CD4-positive, CD25-positive, alpha-beta regulatory T cell (primary cell): ENCODE results near the gene ACTG1. TPM values are rescaled to one million over a fixed set of nuclear protein-coding genes. Genes with fewer than 3 reads are reported as not detected.

Experiments
- ATAC-seq, 2 donors: fragments of 150-1000 bp; cut with Tn5 transposase; one replicate each; pipeline ENCODE4 v1.10.0; 2021; ENCODE audit warnings: low read depth in 2 of 2, moderate number of reproducible peaks in 2 of 2, moderate library complexity in 1 of 2
- DNase-seq, 3 donors: peaks; one replicate each; pipeline versions ENCODE4 v3.0.0 to v3.0.0-alpha.2; 2012 to 2022; ENCODE audit warnings: mixed read lengths in 1 of 3
- H3K27ac ChIP-seq: one replicate; pipeline ENCODE4 v1.7.0; 2013; ENCODE audit warnings: mild to moderate bottlenecking, low read length; ENCODE audit not compliant: insufficient read depth, poor library complexity, severe bottlenecking
- H3K27me3 ChIP-seq: one replicate; pipeline ENCODE4 v1.7.0; 2013; ENCODE audit warnings: low read length; ENCODE audit not compliant: control insufficient read depth, insufficient read depth
- H3K36me3 ChIP-seq: one replicate; pipeline ENCODE4 v1.7.0; 2013; ENCODE audit warnings: mild to moderate bottlenecking, low read length, moderate library complexity; ENCODE audit not compliant: control insufficient read depth, insufficient read depth
- H3K4me1 ChIP-seq: 2 replicates; pipeline ENCODE4 v1.7.0; 2013; ENCODE audit warnings: mild to moderate bottlenecking, low read length; ENCODE audit not compliant: insufficient read depth, control insufficient read depth, poor library complexity, severe bottlenecking
- H3K4me3 ChIP-seq: one replicate; pipeline ENCODE4 v1.7.0; 2013; ENCODE audit warnings: low read depth, mild to moderate bottlenecking, low read length, moderate library complexity
- H3K9me3 ChIP-seq, 2 experiments: 1 replicate in 1 of 2; 2 replicates in 1 of 2; pipeline ENCODE4 v1.7.0; 2013; ENCODE audit warnings: low read length in 2 of 2, mild to moderate bottlenecking in 1 of 2, moderate library complexity in 1 of 2; ENCODE audit not compliant: control insufficient read depth in 2 of 2
- H3K27ac Mint-ChIP-seq, 3 donors: one replicate each; pipeline ENCODE4 v1.8.0; 2020 to 2022; ENCODE audit warnings: mild to moderate bottlenecking in 3 of 3, mixed read lengths in 3 of 3, moderate library complexity in 2 of 3
- H3K27me3 Mint-ChIP-seq: one replicate; pipeline ENCODE4 v1.8.0; 2022; ENCODE audit warnings: mild to moderate bottlenecking, mixed read lengths
- H3K36me3 Mint-ChIP-seq: one replicate; pipeline ENCODE4 v1.8.0; 2020; ENCODE audit warnings: mixed read lengths
- H3K4me1 Mint-ChIP-seq, 4 donors: one replicate each; pipeline ENCODE4 v1.8.0; 2020 to 2022; ENCODE audit warnings: mixed read lengths in 4 of 4, mild to moderate bottlenecking in 1 of 4
- H3K4me3 Mint-ChIP-seq, 4 donors: one replicate each; pipeline ENCODE4 v1.8.0; 2020 to 2022; ENCODE audit warnings: mild to moderate bottlenecking in 4 of 4, mixed read lengths in 4 of 4, moderate library complexity in 3 of 4
- H3K9me3 Mint-ChIP-seq, 7 donors: one replicate each; pipeline ENCODE4 v1.8.0; 2020 to 2022; ENCODE audit warnings: mixed read lengths in 7 of 7, mild to moderate bottlenecking in 3 of 7, moderate library complexity in 2 of 7
- polyA plus RNA-seq, 4 donors: library from polyadenylated mRNA; unstranded; fragments of 300-500 nt; fragmentation: Illumina TruSeq; gene quantifications; one replicate each; pipeline ENCODE4 v1.2.3, GENCODE V29; 2021
- total RNA-seq: library from RNA; stranded (reverse); gene quantifications from one replicate; pipeline ENCODE4 v1.2.3, GENCODE V29; 2022

Gene ACTG1
- total and polyA plus RNA-seq, 5 donors from 2014 or later: 1,684 to 2,724 (median 2,347) TPM

- Mint-ChIP-seq H3K4me3 (peak overlapping the region in 3 of 4 donors; percentile 53 to 88 (median 60)), H3K27ac (no peak overlapping the region), H3K4me1 (peaks cover 0 to 27% (median 10%) of the 10 kb centered on the region in 4 donors), H3K27me3 (peaks cover 14% of the 10 kb centered on the region), H3K9me3 (no peaks in the 10 kb centered on the region), H3K36me3 (no peaks in the 10 kb centered on the region)
- Histone ChIP-seq H3K27ac (no peak overlapping the region), H3K27me3 (no peaks in the 10 kb centered on the region), H3K4me1 (peaks cover 44% of the 10 kb centered on the region), H3K36me3 (no peaks in the 10 kb centered on the region), H3K9me3 (no peaks in the 10 kb centered on the region), H3K4me3 (no peak overlapping the region)
- ATAC-seq (no peak), DNase-seq (no peak)
Measured at GRCh38 chr17:81520021-81520901, 7.7 kb upstream of the ACTG1 start.

DNA sequence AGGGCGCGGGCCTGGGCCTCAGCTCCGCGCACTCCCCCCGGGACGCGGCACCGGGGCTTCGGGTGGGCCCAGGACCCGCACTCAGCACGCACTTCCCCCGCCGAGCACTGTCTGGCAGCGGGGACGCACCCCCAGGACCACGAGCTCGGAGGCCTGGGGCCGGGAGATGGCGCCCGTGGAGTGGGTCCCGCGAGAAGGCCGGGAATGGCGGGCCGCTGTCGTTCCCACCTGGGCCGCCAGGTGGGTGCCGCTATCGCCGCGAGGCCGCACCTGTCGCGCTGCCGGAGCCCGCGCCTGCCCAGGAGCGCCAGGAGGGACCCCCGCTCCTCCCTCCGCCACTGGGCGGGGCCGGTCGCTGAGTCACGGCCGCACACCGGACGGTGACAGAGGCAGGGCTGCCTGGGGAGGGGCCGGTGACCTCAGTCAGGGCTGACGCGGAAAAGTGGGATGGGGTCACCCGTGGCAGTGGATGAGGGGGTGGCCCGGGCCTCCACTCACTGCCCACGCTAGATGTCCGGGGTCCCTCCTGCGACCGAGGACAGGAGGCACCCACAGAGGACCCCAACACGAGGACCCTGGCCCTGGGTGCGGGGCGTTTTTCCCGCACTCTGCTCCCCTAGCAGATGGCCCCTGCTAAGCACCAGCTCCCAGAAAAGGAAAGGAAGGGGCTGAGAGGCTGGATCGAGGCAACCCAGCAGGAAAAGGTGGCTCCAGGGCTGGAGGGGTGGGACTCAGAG is 6.9 kb upstream of the ACTG1 start:
- Histone ChIP-seq H3K9me3 (no peaks in the 10 kb centered on the region), H3K27ac (no peak overlapping the region), H3K4me3 (no peak overlapping the region), H3K36me3 (no peaks in the 10 kb centered on the region), H3K4me1 (peaks cover 47% of the 10 kb centered on the region), H3K27me3 (no peaks in the 10 kb centered on the region)
- DNase-seq: peak; percentile 61 to 71 (median 70)
- H3K36me3 Mint-ChIP-seq: no peaks in the 10 kb centered on the region
- H3K27ac Mint-ChIP-seq: no peak overlapping the region
- no peaks in the 10 kb centered on the region for H3K9me3 Mint-ChIP-seq
- no peak overlapping the region for H3K4me3 Mint-ChIP-seq
- ATAC-seq: peak; percentile 44 to 57
- H3K4me1 Mint-ChIP-seq: peaks cover 0 to 30% (median 10%) of the 10 kb centered on the region in 4 donors
- peaks cover 9% of the 10 kb centered on the region for H3K27me3 Mint-ChIP-seq

DNA sequence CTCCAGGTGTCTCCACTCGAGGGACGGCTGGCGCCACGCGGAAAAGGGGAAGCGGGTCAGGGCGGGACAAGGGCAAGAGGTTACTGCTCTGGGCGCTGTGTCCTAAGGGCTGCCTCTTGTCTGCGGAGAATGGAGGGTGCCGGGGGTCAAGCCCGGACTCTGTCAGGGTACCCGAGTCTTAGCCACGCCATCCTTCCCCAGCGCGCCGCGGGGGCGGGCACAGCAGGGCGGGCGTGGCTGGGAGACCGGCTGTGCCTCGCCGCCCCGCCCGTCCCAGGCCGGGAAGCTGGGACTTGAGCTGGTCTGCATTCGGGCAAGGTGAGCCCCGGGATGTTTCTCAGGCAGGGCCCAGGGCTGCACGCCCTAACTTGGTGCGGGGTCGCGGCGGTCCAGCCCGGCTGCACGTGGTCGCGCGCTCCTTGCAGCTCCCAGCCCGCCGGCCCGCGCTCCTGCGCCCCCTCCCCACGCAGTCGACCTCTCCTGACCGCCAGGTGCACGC is 6.2 kb upstream of the ACTG1 start:
- Histone ChIP-seq H3K4me3 (no peak overlapping the region), H3K9me3 (no peaks in the 10 kb centered on the region), H3K4me1 (peaks cover 49% of the 10 kb centered on the region), H3K27me3 (no peaks in the 10 kb centered on the region), H3K36me3 (no peaks in the 10 kb centered on the region), H3K27ac (no peak overlapping the region)
- H3K36me3 Mint-ChIP-seq: no peaks in the 10 kb centered on the region
- peak overlapping the region in 3 of 4 donors; percentile 70 to 90 (median 88) for H3K4me3 Mint-ChIP-seq
- peaks cover 9% of the 10 kb centered on the region for H3K27me3 Mint-ChIP-seq
- no peaks in the 10 kb centered on the region for H3K9me3 Mint-ChIP-seq
- no peak overlapping the region for H3K27ac Mint-ChIP-seq
- H3K4me1 Mint-ChIP-seq: peaks cover 0 to 30% (median 10%) of the 10 kb centered on the region in 4 donors
- DNase-seq: no peak
- no peak for ATAC-seq

DNA sequence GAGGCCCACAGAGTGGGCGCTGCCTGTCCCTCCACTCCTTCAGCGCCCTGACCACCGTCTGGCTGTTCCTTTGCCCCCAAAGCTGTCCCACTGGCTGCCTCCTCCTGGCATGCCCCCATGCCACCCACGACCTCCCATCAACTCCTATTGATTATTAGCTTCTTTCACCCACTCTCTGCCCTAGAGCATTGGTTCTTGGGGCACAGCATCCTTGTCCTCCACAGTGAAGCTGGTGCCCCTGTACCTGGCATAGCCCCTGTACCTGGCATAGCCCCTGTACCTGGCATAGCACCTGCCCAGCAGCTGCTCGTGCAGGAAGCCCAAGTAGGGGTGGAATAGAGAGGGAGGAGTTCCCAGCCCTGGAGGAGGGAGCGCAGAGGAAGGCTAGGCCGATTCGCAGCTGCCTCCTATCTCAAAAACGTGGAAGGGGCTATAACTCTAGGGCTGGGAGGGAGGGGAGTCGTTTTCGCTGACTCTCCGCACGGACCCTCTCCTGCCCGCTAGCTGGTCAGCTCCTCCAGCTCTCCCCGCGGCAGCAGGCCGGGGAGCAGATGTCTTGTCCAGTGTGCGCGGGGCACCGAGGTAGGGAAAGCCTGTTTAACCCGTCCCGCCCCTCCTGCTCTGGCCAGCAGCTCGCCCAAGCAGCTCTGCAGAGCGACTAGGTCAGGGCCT is 5.7 kb upstream of the ACTG1 start:
- Histone ChIP-seq H3K9me3 (no peaks in the 10 kb centered on the region), H3K4me3 (no peak overlapping the region), H3K4me1 (peaks cover 55% of the 10 kb centered on the region), H3K36me3 (no peaks in the 10 kb centered on the region), H3K27me3 (no peaks in the 10 kb centered on the region), H3K27ac (no peak overlapping the region)
- Mint-ChIP-seq H3K27ac (peak overlapping the region in 2 of 3 donors; percentile 76 to 86), H3K9me3 (no peaks in the 10 kb centered on the region), H3K36me3 (no peaks in the 10 kb centered on the region), H3K4me3 (peak overlapping the region; percentile 70 to 90 (median 84)), H3K4me1 (peaks cover 0 to 30% (median 10%) of the 10 kb centered on the region in 4 donors), H3K27me3 (peaks cover 9% of the 10 kb centered on the region)
- no peak for ATAC-seq
- DNase-seq: no peak

- Histone ChIP-seq H3K9me3 (no peaks in the 10 kb centered on the region), H3K4me1 (peaks cover 56% of the 10 kb centered on the region), H3K4me3 (no peak overlapping the region), H3K27ac (no peak overlapping the region), H3K27me3 (no peaks in the 10 kb centered on the region), H3K36me3 (no peaks in the 10 kb centered on the region)
- H3K36me3 Mint-ChIP-seq: no peaks in the 10 kb centered on the region
- peaks cover 0 to 30% (median 10%) of the 10 kb centered on the region in 4 donors for H3K4me1 Mint-ChIP-seq
- H3K27ac Mint-ChIP-seq: peak overlapping the region in 1 of 3 donors; percentile 76
- peak overlapping the region; percentile 70 to 90 (median 84) for H3K4me3 Mint-ChIP-seq
- peaks cover 9% of the 10 kb centered on the region for H3K27me3 Mint-ChIP-seq
- DNase-seq (no peak), ATAC-seq (no peak)
- H3K9me3 Mint-ChIP-seq: no peaks in the 10 kb centered on the region
Measured at GRCh38 chr17:81517339-81518112, 4.9 kb upstream of the ACTG1 start.

GRCh38 chr17:81517009-81517338 is 4.4 kb upstream of the ACTG1 start:
- H3K27me3 ChIP-seq: no peaks in the 10 kb centered on the region
- peaks cover 56% of the 10 kb centered on the region for H3K4me1 ChIP-seq
- peak overlapping the region in 2 of 4 donors; percentile 91 to 98 for H3K4me3 Mint-ChIP-seq
- H3K36me3 ChIP-seq: no peaks in the 10 kb centered on the region
- H3K4me3 ChIP-seq: no peak overlapping the region
- peaks cover 0 to 30% (median 10%) of the 10 kb centered on the region in 4 donors for H3K4me1 Mint-ChIP-seq
- H3K27me3 Mint-ChIP-seq: peaks cover 9% of the 10 kb centered on the region
- H3K9me3 Mint-ChIP-seq: no peaks in the 10 kb centered on the region
- H3K27ac Mint-ChIP-seq: no peak overlapping the region
- no peak for DNase-seq
- H3K27ac ChIP-seq: no peak overlapping the region
- H3K36me3 Mint-ChIP-seq: peaks cover 2% of the 10 kb centered on the region
- H3K9me3 ChIP-seq: no peaks in the 10 kb centered on the region
- no peak for ATAC-seq

DNA sequence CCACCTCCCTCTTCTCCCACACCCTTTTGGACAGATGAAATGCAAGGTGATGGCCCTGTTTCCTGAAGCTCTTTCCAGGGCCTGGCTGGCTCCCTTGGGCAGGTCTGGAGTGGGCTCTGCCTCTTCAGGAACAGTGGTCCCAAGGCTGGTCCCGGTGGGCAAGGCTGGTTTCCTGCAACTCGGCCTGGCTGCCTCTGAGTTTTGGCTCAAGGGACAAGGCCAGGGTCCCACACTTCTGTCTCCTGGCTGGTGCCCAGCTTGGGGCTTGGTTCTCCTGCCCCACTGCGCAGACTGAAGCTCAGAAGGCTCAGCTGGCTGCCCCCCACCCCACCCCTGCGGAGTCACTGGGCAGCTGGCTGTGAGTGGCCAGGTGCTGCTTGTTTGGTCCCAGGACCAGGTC is 3.8 kb upstream of the ACTG1 start:
- H3K27ac ChIP-seq: no peak overlapping the region
- Mint-ChIP-seq H3K27me3 (peaks cover 13% of the 10 kb centered on the region), H3K4me1 (peaks cover 3 to 33% (median 10%) of the 10 kb centered on the region in 4 donors), H3K27ac (peak overlapping the region in 1 of 3 donors; percentile 90), H3K36me3 (peaks cover 8% of the 10 kb centered on the region), H3K4me3 (peak overlapping the region; percentile 87 to 98 (median 90)), H3K9me3 (peaks cover 0 to 3% (median 0%) of the 10 kb centered on the region in 7 donors)
- H3K36me3 ChIP-seq: peaks cover 4% of the 10 kb centered on the region
- ATAC-seq (no peak), DNase-seq (no peak)
- no peaks in the 10 kb centered on the region for H3K27me3 ChIP-seq
- no peaks in the 10 kb centered on the region for H3K9me3 ChIP-seq
- H3K4me3 ChIP-seq: no peak overlapping the region
- peaks cover 58% of the 10 kb centered on the region for H3K4me1 ChIP-seq
